Activated T-cell treated with anti-CD3 and anti-CD28 coated beads for 1 hour (primary cell): Measurements from ENCODE around the gene STRAP.

Experiments
- DNase-seq: peaks from one replicate; pipeline ENCODE4 v3.0.0-alpha.2; 2020; ENCODE audit warnings: low read depth

The STRAP gene, protein sequence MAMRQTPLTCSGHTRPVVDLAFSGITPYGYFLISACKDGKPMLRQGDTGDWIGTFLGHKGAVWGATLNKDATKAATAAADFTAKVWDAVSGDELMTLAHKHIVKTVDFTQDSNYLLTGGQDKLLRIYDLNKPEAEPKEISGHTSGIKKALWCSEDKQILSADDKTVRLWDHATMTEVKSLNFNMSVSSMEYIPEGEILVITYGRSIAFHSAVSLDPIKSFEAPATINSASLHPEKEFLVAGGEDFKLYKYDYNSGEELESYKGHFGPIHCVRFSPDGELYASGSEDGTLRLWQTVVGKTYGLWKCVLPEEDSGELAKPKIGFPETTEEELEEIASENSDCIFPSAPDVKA

DNA sequence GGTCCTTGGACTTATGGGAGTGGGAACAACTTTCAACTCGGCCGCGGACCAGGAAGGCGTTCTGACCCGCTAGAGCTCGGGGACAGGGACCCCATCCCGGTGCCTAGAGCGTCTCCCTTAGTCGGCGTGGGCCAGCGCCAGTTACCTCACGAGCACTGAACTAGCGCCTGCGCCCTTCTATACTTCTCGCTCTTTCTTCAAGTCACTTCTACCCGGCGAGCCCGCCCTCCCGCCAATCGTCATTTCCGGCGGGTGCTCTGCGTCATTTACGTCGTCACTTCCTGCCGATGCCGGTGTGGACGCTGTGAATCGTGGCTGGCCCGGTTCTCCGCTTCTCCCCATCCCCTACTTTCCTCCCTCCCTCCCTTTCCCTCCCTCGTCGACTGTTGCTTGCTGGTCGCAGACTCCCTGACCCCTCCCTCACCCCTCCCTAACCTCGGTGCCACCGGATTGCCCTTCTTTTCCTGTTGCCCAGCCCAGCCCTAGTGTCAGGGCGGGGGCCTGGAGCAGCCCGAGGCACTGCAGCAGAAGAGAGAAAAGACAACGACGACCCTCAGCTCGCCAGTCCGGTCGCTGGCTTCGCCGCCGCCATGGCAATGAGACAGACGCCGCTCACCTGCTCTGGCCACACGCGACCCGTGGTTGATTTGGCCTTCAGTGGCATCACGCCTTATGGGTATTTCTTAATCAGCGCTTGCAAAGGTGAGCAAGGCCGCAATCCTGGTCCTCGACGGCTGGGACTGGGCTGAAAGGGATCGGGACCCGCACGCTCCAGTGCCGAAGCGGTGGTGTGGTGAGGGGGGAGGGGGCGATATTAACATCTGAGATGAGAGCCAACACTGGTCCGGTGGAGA is at the start of gene STRAP:
STRAP (plus strand) TSS at position 270 of the 854 bp plus-strand sequence; CDS start at position 591, 321 bp downstream.
- peak; percentile 89 for DNase-seq

- no peak for DNase-seq
These were observed 47.6 kb upstream of the STRAP start for GRCh38 chr12:15834575-15834974.

DNA sequence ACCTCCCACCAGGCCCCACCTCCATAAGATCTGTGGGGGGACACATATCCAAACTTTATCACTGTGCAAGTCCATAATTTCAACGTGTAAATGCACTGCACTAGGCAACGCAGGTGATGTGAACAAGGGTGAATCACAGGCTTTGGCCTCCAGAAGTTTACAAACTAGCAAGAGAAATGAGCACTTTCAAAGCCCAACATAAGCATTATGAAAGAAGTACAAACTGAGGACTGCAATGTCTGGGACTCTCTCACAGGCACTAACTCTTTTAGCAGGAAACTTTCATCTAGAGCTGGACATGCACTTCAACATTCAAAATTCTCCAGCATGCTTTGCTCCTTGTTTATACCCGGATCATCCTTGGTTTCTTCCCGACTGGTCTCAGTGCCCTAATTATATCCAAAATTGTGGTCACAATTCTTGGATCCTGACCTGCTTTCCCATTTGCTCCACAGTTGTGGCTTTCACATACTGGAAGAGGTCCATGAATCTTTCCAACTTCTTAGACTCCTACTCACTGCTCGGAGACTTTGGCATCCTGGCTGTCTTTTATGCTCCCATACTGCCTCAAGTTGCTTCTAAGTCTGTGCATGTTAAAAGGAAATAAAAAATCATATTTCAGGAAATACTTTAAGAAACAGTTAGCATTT is 44.9 kb upstream of the STRAP start:
- no peak for DNase-seq

DNA sequence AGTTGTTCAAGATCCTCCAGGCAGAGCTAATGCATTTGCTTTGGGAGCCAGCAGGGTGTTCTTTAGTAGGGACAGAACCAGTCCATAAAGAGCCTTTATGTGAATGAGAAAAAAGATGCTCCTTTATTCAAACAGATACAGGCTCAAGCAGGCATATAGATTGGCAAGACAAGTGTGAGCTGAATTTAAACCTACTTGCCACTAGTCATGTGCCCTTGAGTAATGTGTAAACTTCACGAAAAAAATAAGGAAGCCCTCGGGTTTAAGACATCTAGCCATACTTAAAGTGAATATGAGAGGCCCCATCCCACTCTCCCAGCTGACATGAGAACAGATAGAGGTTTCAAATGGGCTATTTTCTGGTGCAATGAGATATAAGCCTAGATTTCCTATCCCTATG is 43.1 kb upstream of the STRAP start:
- DNase-seq: no peak

- no peak for DNase-seq
These were observed 42.5 kb upstream of the STRAP start for GRCh38 chr12:15839682-15840081.

GRCh38 chr12:15842108-15842507 is 40.1 kb upstream of the STRAP start:
- DNase-seq: no peak

- no peak for DNase-seq
These were observed 35.3 kb upstream of the STRAP start for GRCh38 chr12:15846887-15847286.

DNA sequence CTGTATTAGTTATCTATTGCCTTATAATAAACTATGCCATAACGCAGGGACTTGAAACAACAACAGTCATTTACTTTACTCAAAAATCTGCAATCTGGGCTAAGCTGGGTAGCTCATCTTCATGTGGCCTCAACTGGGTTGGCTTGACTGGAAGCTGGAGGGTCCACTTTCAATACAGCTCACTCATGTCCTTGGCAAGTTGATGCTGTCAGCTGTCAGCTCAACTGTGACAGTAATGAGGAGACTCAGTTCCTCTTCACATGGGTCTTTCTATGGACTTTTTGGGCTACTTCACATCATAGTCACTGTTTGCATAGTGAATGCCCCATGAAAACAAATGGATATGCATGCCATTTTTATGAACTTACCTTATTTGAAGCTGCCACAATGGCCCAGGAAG is 33.6 kb upstream of the STRAP start:
- no peak for DNase-seq

DNA sequence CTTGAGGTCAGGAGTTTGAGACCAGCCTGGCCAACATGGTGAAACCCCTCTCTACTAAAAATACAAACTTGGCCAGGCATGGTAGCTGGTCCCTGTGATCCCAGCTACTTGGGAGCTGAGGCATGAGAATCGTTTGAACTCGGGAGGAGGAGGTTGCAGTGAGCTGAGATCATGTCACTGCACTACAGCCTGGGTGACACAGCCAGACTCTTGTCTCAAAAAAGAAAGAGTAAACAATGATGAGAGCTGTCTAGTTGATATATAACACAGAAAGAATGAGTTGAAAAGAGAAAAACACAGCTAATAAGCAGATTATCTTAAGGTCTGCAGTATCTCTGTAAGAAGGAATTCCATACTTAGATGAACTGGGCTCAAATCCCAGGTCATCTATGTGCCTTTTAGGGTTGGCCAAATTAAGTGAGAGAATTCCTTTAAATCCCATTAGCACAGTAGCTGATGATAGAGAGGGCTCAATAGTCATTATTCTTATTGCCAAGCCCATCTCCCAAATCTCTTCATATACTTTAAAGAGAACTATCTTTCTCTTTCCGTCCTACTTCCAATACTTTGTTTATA is 31.1 kb upstream of the STRAP start:
- no peak for DNase-seq

DNA sequence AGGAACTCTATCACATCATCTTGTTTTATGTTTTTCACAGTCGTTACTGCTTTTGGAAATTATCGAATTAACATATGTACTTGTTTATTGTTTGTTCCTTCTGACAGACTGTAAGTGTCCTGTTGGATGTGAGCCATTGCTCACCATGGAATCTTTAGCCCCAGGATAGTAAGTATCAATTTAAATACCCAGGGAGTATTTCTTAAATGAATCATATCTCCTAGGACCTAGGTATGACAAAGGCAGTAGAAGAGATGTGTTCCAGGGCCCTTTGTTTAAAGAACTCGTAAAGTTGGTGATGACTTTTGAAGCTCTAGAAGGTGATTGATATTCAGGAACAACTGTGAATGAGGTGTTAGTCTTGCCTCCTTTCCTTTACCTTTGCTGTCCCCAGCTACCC is 30.3 kb upstream of the STRAP start:
- no peak for DNase-seq

GRCh38 chr12:15852383-15852782 is 29.8 kb upstream of the STRAP start:
- DNase-seq: no peak

GRCh38 chr12:15853877-15854276 is 28.3 kb upstream of the STRAP start:
- no peak for DNase-seq

GRCh38 chr12:15854916-15855315 is 27.3 kb upstream of the STRAP start:
- DNase-seq: no peak

- DNase-seq: no peak
These were observed 26.5 kb upstream of the STRAP start for GRCh38 chr12:15855646-15856045.

GRCh38 chr12:15856097-15856982 is 25.8 kb upstream of the STRAP start:
- DNase-seq: peak; percentile 26

DNA sequence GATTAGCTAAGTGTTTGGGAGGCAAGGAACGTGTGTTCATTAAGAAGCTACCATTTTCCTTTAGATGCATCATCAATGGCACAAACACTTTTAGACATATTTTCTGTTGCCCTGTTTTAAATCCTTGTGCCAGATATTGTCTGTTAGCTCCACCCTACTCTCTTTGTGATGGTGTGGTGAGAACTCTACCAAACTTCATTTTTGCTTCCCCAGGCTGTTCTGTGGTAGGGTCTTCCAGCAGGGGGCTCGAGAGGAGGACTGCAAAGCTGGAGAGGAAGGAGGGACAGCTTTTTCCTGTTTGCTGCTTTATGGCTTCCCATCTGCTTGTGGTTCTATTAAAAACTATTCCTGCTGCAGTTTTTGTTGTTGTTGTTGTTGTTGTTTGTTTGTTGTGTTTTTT is 23.8 kb upstream of the STRAP start:
- DNase-seq: no peak

DNA sequence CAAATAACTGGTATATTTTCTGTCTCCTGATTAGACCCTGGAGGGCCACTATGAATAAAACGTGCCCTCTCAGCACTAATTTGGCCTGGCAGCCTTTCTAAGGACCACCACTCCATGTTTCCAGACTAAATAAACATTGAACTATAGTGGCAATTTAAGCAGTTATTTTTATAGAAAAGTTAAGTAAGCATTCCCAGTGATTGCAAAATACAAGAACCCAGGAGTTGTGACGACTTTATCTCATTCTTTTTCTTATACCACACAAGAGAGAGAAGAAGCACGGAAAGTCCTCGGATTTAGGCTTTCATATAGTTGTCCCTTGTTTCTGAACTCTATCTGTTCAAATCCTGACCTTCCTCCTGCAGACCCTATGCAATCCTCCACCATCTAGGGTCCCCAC is 23.1 kb upstream of the STRAP start:
- no peak for DNase-seq

GRCh38 chr12:15861404-15861803 is 20.8 kb upstream of the STRAP start:
- no peak for DNase-seq

- no peak for DNase-seq
These were observed 19.3 kb upstream of the STRAP start for GRCh38 chr12:15862840-15863239.

GRCh38 chr12:15863372-15863771 is 18.8 kb upstream of the STRAP start:
- DNase-seq: no peak

DNA sequence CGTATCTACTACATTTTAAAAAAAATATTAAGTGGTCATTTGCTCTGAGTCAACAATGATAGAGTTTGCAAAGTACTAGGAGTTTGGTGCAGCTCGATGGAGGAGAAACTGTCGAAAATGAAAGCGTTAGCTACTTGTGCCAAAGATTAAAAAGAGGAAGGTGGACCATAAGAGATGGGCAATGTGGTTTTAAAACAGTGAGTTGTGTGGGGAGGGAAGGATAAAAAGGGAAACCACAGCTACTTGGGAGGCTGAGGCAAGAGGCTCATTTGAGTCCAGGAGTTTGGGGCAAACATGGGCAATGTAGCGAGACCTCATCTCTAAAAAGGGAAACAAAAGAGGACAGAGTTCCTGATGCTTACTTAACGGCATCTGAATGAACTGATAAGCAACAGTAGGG is 18.2 kb upstream of the STRAP start:
- no peak for DNase-seq
